Fibroblast of the aortic adventitia (primary cell): Measurements from ENCODE around the gene TREH. TPM values are rescaled to one million over a fixed set of nuclear protein-coding genes. Genes with fewer than 3 reads are reported as not detected.

Experiments
- DNase-seq: peaks from one replicate; pipeline ENCODE4 v3.0.0-alpha.2; 2010; ENCODE audit warnings: low read depth
- H3K4me3 ChIP-seq: 2 replicates; pipeline ENCODE4 v1.5.1; 2011; ENCODE audit warnings: low read depth, mild to moderate bottlenecking, control low read depth, low read length, moderate library complexity
- small RNA-seq: library from RNA; depleted of rRNA; stranded (forward); fragments of <200 nt; gene quantifications from one replicate; pipeline ENCODE3, GENCODE V24; 2012
- total RNA-seq: library from RNA; depleted of rRNA; stranded (reverse); fragments of >200 nt; gene quantifications from 2 replicates; pipeline ENCODE4 v1.2.3, GENCODE V29; 2012; ENCODE audit warnings: low replicate concordance
- TF ChIP-seq, protein P1 (sequence below): IDR thresholded peaks from 2 replicates; pipeline ENCODE4 v1.5.1; 2011; ENCODE audit warnings: mild to moderate bottlenecking, low read length, control low read depth, inconsistent platforms; ENCODE audit not compliant: insufficient read depth

Gene TREH
- total RNA-seq, 1 donor = not detected

DNA sequence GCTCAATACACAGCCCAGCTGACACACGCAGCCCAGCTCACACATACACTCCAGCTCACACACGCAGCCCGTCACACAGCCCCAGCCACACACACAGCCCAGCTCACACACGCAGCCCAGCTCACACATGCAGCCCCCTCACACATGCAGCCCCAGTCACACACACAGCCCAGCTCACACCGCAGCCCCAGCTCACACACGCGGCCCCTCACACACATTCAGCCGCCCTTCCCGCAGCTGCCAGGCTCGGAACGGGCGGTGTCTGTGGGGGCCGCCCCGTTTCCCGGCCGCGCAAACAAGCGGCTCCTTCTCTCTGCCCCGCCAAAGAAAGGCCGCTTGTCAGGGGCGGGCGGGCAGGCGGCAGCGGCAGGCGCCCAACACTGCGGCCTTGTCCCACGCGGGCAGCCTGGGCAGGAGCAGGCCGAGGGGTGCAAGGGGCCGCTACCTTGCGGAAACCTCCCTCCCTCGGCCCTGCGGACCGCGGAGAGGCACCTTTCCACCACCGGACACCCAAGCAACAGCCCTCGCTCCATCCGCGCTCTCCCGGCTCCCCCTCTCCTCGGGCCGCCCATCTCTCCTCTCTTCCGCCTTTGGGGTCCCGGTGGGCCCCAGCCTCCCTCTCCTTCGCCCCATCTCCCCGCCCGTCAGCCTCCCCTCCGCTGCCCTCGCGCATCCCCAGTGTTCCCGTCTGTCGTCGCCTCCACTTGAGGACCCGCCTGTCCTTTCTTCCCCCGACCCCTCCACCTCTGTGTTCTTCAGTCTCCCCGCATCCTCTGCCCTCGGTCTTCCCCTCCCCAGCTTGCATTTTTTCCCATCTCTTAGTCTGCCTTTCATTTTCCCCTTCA lies 69.8 kb downstream of the TREH start:
- TF ChIP-seq, protein P1, sequence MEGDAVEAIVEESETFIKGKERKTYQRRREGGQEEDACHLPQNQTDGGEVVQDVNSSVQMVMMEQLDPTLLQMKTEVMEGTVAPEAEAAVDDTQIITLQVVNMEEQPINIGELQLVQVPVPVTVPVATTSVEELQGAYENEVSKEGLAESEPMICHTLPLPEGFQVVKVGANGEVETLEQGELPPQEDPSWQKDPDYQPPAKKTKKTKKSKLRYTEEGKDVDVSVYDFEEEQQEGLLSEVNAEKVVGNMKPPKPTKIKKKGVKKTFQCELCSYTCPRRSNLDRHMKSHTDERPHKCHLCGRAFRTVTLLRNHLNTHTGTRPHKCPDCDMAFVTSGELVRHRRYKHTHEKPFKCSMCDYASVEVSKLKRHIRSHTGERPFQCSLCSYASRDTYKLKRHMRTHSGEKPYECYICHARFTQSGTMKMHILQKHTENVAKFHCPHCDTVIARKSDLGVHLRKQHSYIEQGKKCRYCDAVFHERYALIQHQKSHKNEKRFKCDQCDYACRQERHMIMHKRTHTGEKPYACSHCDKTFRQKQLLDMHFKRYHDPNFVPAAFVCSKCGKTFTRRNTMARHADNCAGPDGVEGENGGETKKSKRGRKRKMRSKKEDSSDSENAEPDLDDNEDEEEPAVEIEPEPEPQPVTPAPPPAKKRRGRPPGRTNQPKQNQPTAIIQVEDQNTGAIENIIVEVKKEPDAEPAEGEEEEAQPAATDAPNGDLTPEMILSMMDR = no peak
- peak; percentile 41 for DNase-seq
- peak overlapping the region; percentile 80 for H3K4me3 ChIP-seq

DNA sequence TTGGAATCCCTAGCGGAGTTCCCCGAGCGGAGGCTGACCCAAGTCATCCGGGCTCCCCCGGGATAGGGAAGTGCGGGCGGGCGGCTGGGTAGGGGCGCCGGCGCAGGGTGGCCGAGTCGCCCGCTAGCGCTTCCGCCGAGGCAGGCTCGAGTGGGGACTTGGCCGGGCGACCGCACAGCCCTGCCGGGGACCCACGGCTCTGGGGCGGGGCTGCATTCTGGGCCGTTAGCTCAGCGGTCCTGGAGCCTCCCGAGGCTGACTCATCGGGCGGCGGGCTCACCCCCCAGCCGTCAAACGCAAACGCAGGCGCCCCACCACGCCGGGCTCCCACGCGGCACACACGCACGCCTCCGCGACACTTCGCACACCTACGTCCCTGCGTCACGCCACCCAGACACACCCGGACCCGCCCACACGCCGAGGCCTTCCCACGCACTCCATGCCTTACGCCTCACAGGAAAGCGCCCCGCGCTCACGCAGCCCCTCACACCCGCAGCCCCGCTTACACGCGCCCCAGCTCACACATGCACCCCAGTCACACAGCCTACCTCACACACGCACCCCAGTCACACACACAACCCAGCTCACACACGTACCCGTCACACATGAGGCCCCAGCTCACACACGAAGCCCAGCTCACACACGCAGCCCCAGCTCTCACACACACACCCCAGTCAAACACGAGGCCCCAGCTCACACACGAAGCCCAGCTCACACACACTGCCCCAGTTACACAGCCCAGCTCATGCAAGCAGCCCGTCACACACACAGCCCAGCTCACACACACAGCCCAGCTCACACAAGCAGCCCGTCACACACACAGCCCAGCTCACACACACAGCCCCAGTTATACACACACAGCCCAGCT lies 70.9 kb downstream of the TREH start:
- peak overlapping the region; percentile 80 for H3K4me3 ChIP-seq
- DNase-seq = peak; percentile 89
- TF ChIP-seq, protein P1 = no peak

DNA sequence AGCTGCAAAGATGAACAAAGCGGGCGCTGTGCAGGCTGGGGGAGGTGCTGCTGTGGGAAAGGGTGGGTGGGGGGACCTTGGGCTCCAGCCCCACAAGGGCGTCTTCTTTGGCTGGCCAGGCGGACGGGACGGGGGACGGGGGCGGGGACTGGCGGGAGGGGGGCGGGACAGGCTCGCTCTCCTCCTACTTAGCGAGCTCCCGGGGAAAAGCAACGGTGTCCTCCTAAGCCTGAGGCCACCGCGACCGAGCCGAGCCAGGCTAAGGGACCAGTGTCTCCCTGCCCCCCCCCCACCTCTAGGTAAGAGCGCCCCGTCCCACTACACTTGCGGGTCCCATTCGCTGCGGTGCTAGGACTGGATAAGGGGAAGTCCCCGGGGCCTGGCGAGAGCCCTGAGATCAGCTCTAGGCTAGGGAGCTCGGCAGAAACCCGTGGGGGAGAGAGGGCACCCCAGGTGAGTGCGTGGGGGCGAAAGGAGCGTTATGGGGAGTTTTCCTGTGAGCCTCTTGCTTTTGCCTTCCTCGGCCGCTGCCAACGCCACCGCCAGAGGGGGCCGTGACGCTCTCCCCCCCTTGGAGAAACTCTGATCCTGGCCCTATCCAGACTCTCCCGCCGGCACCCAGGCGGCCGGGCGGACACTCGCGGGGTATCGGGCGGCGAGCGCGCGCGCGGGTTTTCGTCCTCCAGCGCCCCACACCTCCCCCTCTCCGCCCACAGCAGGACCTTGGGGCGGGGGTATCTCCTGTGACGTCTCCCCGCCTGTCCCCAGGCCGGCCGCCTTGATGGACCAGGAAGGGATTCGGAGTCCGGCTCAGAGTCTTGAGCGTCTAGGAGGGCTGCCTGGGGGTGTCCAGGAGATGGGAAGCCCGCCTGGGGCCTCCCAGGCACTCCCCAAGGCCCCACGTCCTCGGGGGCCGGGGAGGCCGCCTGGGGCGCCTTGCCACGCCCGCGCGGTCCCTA lies 71.8 kb downstream of the TREH start, which contains the start of gene PHLDB1:
PHLDB1 (plus strand) TSS at position 215 of the 959 bp plus-strand sequence. CDS start 6,222 bp downstream, outside the sequence.
- TF ChIP-seq, protein P1 = peak; percentile 53
- peak within 1 kb of the TSS; percentile 80 for H3K4me3 ChIP-seq
- peak; percentile 68 for DNase-seq

Small RNA genes within 50 kb of the gene (small RNA-seq; reads per million reads assigned to genes)
- gene RNU6-376P = not detected

Other genes with a start within 250 kb of the TREH start
- 38.9 and 49.8 TPM in 2 replicates for gene KMT2A, start 243.2 kb downstream of the TREH start, total RNA-seq
- 0.81 TPM in 1 of 2 replicates, not detected in the other for gene TTC36, start 152.2 kb downstream of the TREH start, total RNA-seq
- gene TMEM25, start 148.5 kb downstream of the TREH start, total RNA-seq = 7.7 and 10.3 TPM in 2 replicates
- 46.5 and 66.6 TPM in 2 replicates for gene IFT46, start 113.7 kb downstream of the TREH start, total RNA-seq
- 72.4 and 210 TPM in 2 replicates for gene ARCN1, start 107.2 kb downstream of the TREH start, total RNA-seq
- 49.1 and 93.5 TPM in 2 replicates for gene PHLDB1, start 72.0 kb downstream of the TREH start, total RNA-seq
- 174 and 189 TPM in 2 replicates for gene DDX6, start 111.5 kb upstream of the TREH start, total RNA-seq
- not detected in 2 replicates for gene CXCR5, start 204.2 kb upstream of the TREH start, total RNA-seq
- gene BCL9L, start 246.3 kb upstream of the TREH start, total RNA-seq = 17.7 and 19.5 TPM in 2 replicates